HG03097 (cell line): ENCODE results near the gene MSTN.

Source experiments
- ATAC-seq: cut with Tn5 transposase; IDR thresholded peaks from one replicate; pipeline ENCODE4 v1.9.1; 2021; ENCODE audit not compliant: unreplicated experiment, low FRiP score

The MSTN gene

GRCh38 chr2:190062601-190063000 lies at the start of gene MSTN:
Gene MSTN, minus strand, starts transcription at chr2:190062729. Its CDS starts 133 bp downstream, at chr2:190062596.
- ATAC-seq, result no peak

- ATAC-seq, result no peak
Measured at GRCh38 chr2:190111166-190111565, 48.6 kb upstream of the MSTN start.

GRCh38 chr2:190110699-190111098 lies 48.2 kb upstream of the MSTN start:
- no peak for ATAC-seq

DNA sequence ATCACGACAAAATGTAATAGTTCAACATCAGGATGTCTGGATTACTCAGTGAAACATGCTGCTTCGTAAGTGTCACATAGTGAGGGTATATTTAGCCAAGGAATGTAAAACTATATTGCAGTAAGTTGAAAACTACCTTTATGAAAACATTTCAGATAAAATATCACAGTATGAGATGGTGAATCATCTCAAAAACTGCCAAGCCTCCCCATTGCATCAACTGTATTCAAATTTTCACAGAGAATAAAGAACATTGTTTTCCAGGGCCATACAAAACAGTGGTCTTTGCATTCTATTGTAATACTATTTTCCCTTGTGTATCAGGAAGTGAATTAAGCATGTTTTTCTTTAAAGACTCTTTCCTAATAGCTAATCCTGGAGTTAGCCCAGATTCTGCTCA lies 47.6 kb upstream of the MSTN start:
- ATAC-seq, result no peak

GRCh38 chr2:190107409-190107808 lies 44.9 kb upstream of the MSTN start:
- ATAC-seq, result no peak

- ATAC-seq, result no peak
Measured at GRCh38 chr2:190106783-190107182, 44.3 kb upstream of the MSTN start.

GRCh38 chr2:190105554-190105953 lies 43.0 kb upstream of the MSTN start:
- no peak for ATAC-seq

GRCh38 chr2:190103144-190103543 lies 40.6 kb upstream of the MSTN start:
- ATAC-seq, result no peak

DNA sequence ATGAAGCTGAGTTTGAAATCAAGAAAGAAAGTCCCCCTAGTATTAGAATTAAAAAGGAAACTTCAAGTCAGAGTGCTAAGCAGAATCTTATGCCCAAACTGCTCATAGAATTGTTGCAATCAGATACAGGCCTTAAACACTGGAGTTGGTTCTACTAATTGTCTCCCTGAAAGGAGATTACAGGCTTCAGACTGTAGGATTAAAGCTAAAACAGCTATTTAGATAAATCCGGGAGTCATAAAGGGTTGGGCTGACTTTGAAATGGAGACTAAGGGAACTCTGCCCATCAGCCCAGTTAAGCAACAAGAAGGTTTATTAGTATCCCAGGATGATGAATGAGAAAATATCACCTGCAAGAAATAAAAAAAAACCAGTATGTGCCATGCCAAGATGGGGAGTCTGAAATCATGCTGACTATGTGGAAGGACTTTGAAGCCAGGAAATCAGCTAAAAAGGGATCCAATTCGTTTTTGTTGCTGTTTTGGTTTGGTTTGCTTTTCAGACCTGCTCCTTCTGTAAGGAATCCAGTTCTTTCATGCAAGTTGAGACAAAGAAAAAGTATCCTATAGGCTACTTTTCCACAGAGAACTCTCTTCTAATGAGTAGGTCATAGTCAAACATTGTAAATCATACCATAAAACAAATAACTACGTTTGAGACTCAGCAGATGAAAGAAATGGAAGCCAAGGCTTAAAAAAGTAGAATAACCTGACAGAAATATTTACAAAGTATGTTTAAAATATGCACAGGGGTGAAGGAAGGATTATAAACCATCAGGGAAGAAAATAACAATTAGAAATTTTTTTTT lies 37.6 kb upstream of the MSTN start:
- ATAC-seq, result no peak

- no peak for ATAC-seq
Measured at GRCh38 chr2:190098851-190099250, 36.3 kb upstream of the MSTN start.

- no peak for ATAC-seq
Measured at GRCh38 chr2:190097115-190097514, 34.6 kb upstream of the MSTN start.

DNA sequence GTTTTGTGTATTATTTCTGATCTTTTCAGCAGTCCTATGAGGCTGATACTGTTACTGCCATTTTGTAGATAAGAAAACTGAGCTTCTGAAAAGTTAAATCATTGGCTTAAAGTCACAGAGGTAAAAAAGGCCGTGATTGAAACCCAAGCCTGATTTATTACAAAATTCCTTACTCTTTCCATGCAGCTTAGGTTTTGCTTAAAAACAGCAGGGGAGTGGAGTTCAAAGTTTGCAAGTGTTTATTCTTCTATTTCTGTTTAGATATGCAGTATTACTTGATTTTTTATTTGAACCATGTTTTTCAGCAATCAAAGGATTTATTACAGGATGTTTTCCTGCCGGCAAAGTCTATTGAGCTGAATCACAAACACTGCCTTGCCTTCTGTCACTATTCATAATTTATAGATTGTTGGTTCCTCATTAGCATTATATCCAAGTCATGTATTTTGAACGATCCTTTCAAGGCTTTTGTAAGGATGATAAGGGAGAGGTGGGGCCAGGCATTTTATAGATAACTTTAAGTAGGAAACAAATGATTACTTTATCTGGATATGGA lies 31.9 kb upstream of the MSTN start:
- ATAC-seq, result no peak

DNA sequence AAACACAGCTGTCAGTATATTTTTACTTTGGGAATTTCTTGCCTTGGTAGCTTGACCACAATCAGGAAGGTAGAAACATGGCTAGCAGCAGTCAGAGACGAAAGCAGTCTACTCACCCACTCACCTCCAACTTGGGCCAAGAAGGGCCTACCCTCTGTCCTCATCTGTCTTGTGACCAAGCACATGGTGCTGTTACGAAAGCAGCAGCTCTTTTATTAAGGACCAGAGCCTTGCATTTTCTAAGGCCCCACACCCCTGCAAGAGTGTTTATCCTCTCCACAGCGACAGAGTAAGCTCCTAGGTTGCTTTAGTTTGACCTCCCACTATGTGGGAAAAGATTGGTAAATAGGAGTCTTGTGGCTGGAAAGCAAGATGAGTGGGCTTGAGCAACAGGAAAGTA lies 31.3 kb upstream of the MSTN start:
- ATAC-seq, result no peak

DNA sequence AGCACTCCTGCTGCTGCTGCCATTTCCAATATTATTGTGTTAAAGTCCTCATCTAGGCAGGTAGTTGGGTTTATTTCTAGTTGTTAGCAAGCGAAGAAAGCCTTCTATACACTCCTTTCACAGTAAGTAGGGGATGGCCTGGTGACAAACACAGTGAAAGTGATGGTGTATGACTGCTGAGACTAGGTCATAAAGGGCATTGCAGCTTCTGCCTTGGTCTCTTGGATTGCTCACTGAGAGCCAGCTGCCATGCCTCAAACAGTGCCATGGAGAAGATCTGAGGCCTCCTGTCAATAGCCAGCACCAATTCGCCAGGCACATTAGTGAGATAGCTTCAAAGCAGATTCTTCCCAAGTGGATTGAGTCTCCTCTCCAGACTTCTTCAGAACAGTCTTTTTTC lies 27.6 kb upstream of the MSTN start:
- ATAC-seq, result no peak

GRCh38 chr2:190088917-190089316 lies 26.4 kb upstream of the MSTN start:
- no peak for ATAC-seq

GRCh38 chr2:190084704-190085103 lies 22.2 kb upstream of the MSTN start:
- ATAC-seq, result no peak

DNA sequence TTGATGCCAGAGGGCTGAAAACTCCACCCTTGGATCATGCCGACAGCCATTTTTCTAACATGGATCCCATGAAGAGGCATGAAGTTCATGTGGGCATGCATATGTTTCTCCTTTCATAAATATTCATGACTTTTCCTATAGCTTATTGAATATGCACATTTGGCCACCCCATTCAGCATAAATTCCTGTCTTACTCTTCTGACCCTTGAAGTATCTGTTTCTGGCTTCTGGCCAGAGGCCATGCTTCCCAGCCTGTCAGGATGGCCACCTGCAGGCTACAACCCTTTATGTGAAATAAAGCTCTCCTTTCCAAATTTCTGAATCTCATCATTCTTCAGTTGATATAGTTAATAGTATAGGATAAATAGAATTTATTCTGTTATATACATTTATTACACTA lies 19.6 kb upstream of the MSTN start:
- no peak for ATAC-seq

DNA sequence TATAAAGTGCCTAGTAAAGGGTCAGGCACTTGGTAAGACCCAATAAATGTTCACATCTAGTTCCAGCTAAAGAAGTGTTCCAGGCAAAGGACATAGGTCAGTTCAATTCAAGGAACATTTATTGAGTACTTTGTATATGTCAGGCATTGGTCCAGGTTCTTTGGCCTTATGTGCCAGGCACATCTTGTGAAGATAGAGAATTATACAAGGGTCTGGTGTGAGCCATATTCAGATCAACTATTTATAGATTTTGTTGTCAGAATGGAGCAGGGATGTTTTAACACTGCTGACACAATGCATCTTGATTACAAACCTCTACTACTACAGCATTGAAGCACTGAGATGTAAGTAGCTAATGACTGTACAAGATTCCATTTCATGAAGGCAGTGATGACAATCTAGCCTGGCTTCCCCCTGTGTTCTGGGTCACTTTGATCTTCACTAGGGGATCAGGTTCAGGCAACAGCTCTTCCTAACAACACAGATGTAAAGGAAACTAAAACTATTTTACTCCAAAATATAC lies 18.1 kb upstream of the MSTN start:
- ATAC-seq, result no peak

DNA sequence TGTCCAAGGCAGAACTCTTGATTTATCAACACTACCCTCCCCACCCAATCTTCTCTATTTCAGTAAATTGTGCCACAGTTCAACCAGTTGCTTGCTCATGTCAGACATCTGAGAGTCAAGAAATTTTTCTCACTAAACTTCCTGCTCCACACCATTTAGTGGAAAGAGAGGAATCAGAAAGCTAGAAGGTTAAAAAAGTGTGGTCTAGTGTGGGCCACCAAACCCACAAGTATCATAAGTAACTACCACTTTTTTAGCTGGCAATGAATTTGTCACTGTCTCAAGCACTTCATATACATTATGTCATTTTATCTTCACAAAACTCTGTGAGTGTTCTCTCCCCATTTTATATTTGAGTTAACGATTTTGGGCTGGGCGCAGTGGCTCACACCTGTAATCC lies 16.6 kb upstream of the MSTN start:
- no peak for ATAC-seq

DNA sequence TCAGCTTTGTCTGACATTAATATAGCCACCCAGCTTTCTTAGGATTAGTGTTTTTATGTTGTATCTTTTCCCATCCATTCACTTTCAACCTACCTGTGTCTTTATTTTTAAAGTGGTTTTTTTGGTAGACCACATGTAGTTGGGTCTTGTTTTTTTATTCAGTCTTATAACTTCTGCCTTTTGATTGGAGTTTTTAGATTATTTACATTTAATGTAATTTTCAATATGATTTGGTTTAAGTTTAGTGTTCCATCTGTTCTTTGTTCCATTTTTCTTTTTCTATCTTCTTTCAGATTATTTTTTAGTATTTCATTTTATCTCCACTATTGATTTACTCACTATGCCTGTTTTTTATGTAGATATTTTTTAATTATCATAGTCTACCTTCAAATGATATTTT lies 13.1 kb upstream of the MSTN start:
- no peak for ATAC-seq

DNA sequence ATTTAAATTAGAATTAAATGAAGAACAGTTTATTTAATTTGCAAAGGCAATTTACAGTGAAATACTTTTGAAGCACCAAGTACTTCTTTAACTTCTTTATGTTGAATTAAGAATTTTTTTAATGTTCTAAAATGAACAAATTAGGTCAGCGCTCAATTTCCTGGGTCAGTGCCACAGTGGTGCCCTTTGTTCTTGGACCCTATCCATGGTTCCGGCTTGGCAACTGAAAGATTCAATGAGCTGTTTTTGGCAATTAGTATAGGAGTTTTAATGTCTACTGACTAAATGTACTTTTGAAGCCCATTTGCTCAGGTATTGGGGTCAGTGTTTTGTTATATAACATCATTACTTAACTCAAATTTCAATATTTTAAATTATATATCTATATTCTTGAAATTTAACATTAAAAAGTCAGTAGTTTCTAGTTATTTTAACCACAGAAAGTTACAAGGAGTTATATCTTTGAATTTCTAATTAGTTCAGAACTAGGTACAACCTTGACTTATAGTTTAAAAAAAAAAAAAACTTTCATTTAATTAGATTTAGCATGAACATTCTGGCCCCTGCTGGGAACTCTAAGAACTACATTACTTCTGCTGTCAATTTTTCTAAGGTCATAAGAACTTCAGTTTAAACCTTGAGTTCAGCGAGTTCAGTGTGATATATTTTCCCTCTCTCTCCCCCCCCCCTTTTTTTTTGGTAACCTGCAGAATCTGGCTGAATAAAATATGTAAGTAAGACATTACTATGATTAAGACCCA lies 7.6 kb upstream of the MSTN start:
- ATAC-seq, result no peak

DNA sequence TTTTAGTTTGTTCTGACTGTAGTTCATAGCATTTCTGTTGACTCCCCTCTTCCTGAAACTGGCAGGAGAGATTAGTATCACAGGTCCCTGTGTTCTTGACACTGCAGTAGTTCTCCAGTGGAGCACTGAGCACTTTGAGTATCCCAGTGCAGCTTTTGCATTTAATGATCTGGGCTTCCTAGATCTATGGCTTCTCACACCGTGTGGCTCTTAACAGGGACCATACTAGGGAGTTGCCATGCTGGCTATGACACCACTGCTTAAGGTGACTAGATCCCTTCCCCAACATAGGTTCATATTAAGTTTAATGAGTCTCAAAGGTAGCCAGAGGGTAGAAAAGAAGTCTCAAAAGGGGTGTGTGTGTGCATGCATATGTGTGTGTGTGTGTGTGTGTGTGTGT lies 6.2 kb upstream of the MSTN start:
- no peak for ATAC-seq
